Prostate gland (tissue), 2 donors: ENCODE measurements around the gene CRHBP. TPM values are rescaled to one million over a fixed set of nuclear protein-coding genes. Genes with fewer than 3 reads are reported as not detected.

Source experiments
- DNase-seq: peaks from one replicate; pipeline ENCODE4 v3.0.0-alpha.2; 2019; ENCODE audit warnings: low spot score
- H3K27ac ChIP-seq, 2 donors: fragments of 200-600 bp; sonication (generic); 2 replicates each; pipeline ENCODE4 v1.5.1; 2017 to 2019
- H3K27me3 ChIP-seq: fragments of 200-600 bp; sonication (generic); replicated peaks from 2 replicates; pipeline ENCODE4 v1.5.1; 2019; ENCODE audit not compliant: insufficient read depth
- H3K36me3 ChIP-seq, 2 donors: fragments of 200-600 bp; sonication (generic); 1 replicate in 1 of 2; 2 replicates in 1 of 2; pipeline versions ENCODE4 v1.5.1 to v1.8.1; 2017 to 2019
- H3K4me1 ChIP-seq: fragments of 200-600 bp; sonication (generic); replicated peaks from 2 replicates; pipeline ENCODE4 v1.5.1; 2019
- H3K4me3 ChIP-seq, 2 donors: fragments of 200-600 bp; sonication (generic); 2 replicates each; pipeline ENCODE4 v1.5.1; 2017 to 2019
- H3K9me3 ChIP-seq: fragments of 200-600 bp; sonication (generic); 2 replicates; pipeline ENCODE4 v1.5.1; 2017
- CTCF ChIP-seq, 4 experiments: fragments of 200-600 bp in 2 of 4; fragments of 450-650 bp in 2 of 4; sonication (generic) in 2 of 4; IDR thresholded peaks; 1 replicate in 3 of 4; 2 replicates in 1 of 4; pipeline ENCODE4 v1.5.1; 2016 to 2019; ENCODE audit warnings: antibody characterized with exemption in 4 of 4, mild to moderate bottlenecking in 2 of 4, moderate library complexity in 2 of 4
- POLR2A ChIP-seq: fragments of 450-650 bp; IDR thresholded peaks from one replicate; pipeline ENCODE4 v1.6.1; 2016; ENCODE audit warnings: antibody characterized with exemption, mild to moderate bottlenecking
- POLR2AphosphoS5 ChIP-seq: sonication (generic); formaldehyde crosslinking; IDR thresholded peaks from one replicate; pipeline ENCODE4 v1.6.1; 2017; ENCODE audit warnings: antibody characterized with exemption
- WGBS: methylation state at CpG from one replicate; pipeline ENCODE4 v1.1.5; 2018; 5-methylcytosine and 5-hydroxymethylcytosine counted together
- intact Hi-C: fragments of 100-400 bp; cut with DNase I; formaldehyde crosslinking; loops from one replicate; pipeline ENCODE4 v1.14.2; 2022
- total RNA-seq, 2 donors: library from RNA; depleted of rRNA; stranded (reverse); fragments of >200 nt; gene quantifications; one replicate each; pipeline ENCODE4 v1.1.0, GENCODE V29; 2016

The CRHBP gene
- total RNA-seq, 2 donors from 2014 or later, result 0.91 to 5.0 TPM

GRCh38 chr5:76974785-76975184 lies 21.9 kb downstream of the CRHBP start:
- Histone ChIP-seq H3K4me3 (no peak overlapping the region), H3K27ac (no peak overlapping the region), H3K4me1 (no peaks in the 10 kb centered on the region), H3K27me3 (no peaks in the 10 kb centered on the region), H3K36me3 (no peaks in the 10 kb centered on the region), H3K9me3 (no peaks in the 10 kb centered on the region)
- DNase-seq, result no peak
- intact Hi-C loops, result no loop called here
- TF ChIP-seq POLR2AphosphoS5, result no peak
- TF ChIP-seq POLR2A, result no peak
- TF ChIP-seq CTCF (IDR thresholded peaks at IDR 0.05), result no peak
- 49% methylated on average over 2 of the region's 2 CpGs for WGBS

- intact Hi-C loops, result no loop called here
- WGBS, result 86% methylated on average over 2 of the region's 2 CpGs
- H3K4me1 ChIP-seq, result no peaks in the 10 kb centered on the region
- no peaks in the 10 kb centered on the region for H3K27me3 ChIP-seq
- no peaks in the 10 kb centered on the region for H3K36me3 ChIP-seq
- H3K27ac ChIP-seq, result no peak overlapping the region
- DNase-seq, result no peak
- no peaks in the 10 kb centered on the region for H3K9me3 ChIP-seq
- no peak overlapping the region for H3K4me3 ChIP-seq
- no peak for TF ChIP-seq POLR2A
- no peak for TF ChIP-seq POLR2AphosphoS5
- no peak for TF ChIP-seq CTCF (IDR thresholded peaks at IDR 0.05)
These were observed 26.0 kb downstream of the CRHBP start for GRCh38 chr5:76978869-76979268.

GRCh38 chr5:76980518-76981144 lies 27.8 kb downstream of the CRHBP start:
- no peak for DNase-seq
- no peak for TF ChIP-seq POLR2AphosphoS5
- TF ChIP-seq CTCF (IDR thresholded peaks at IDR 0.05), result no peak
- TF ChIP-seq POLR2A, result no peak

GRCh38 chr5:76982450-76982849 lies 29.6 kb downstream of the CRHBP start:
- 38% methylated on average over 2 of the region's 2 CpGs for WGBS
- no peak overlapping the region for H3K27ac ChIP-seq
- intact Hi-C loops, result no loop called here

More at GRCh38 chr5:76980518-76981144, 27.8 kb downstream of the CRHBP start:
- intact Hi-C loops, result no loop called here
- Histone ChIP-seq H3K27me3 (no peaks in the 10 kb centered on the region), H3K4me1 (no peaks in the 10 kb centered on the region), H3K36me3 (no peaks in the 10 kb centered on the region), H3K4me3 (no peak overlapping the region), H3K9me3 (no peaks in the 10 kb centered on the region), H3K27ac (no peak overlapping the region)
- 90% methylated on average over 8 of the region's 8 CpGs for WGBS

More at GRCh38 chr5:76982450-76982849, 29.6 kb downstream of the CRHBP start:
- Histone ChIP-seq H3K4me1 (no peaks in the 10 kb centered on the region), H3K4me3 (no peak overlapping the region), H3K9me3 (no peaks in the 10 kb centered on the region), H3K27me3 (no peaks in the 10 kb centered on the region), H3K36me3 (no peaks in the 10 kb centered on the region)
- no peak for DNase-seq
- TF ChIP-seq CTCF (IDR thresholded peaks at IDR 0.05), result no peak
- TF ChIP-seq POLR2AphosphoS5, result no peak
- no peak for TF ChIP-seq POLR2A
